ENCODE data around the gene FCHSD1. TPM values are rescaled to one million over a fixed set of nuclear protein-coding genes. Genes with fewer than 3 reads are reported as not detected.

Gene FCHSD1
- 7.9 to 14.2 TPM (median 9.6 TPM) in 5 replicates for total RNA-seq (2022; extraction: Qiagen RNA extraction; ENCODE audit: low read depth)

GRCh38 chr5:141650851-141651727, at the start of gene FCHSD1:
Gene FCHSD1, minus strand, starts transcription at chr5:141651418. Its CDS starts 50 bp downstream, at chr5:141651368.

GRCh38 chr5:141681695-141682641, 30.8 kb upstream of the FCHSD1 start, which contains the start of gene ARAP3:
Gene ARAP3, minus strand, starts transcription at chr5:141682230. Its CDS starts 1,744 bp downstream, at chr5:141680486.

GRCh38 chr5:141636413-141637122, 14.7 kb downstream of the FCHSD1 start, which contains the start of the genes HDAC3 and RELL2:
Gene HDAC3, minus strand, starts transcription at chr5:141636849. Its CDS starts 59 bp downstream, at chr5:141636790.
Gene RELL2, plus strand, starts transcription at chr5:141636997. Its CDS starts 1,229 bp downstream, at chr5:141638226.

GRCh38 chr5:141618804-141619554, 32.2 kb downstream of the FCHSD1 start, which contains the start of gene DIAPH1:
Gene DIAPH1, minus strand, starts transcription at chr5:141619000. Its CDS starts 86 bp downstream, at chr5:141618914.

Other genes starting within 250 kb of the FCHSD1 start
- gene PCDHGA9, start 248.6 kb downstream of the FCHSD1 start, total RNA-seq (2022; extraction: Qiagen RNA extraction; ENCODE audit: low read depth): 0.09 TPM in 1 of 5 replicates, not detected in the others
- gene PCDHGB6, start 243.4 kb downstream of the FCHSD1 start, total RNA-seq (2022; extraction: Qiagen RNA extraction; ENCODE audit: low read depth): 0.07 to 0.12 TPM (median 0.08 TPM) in 4 of 5 replicates, not detected in the other
- not detected in 5 replicates for gene PCDHGA10, start 238.4 kb downstream of the FCHSD1 start, total RNA-seq (2022; extraction: Qiagen RNA extraction; ENCODE audit: low read depth)
- gene PCDHGB7, start 233.7 kb downstream of the FCHSD1 start, total RNA-seq (2022; extraction: Qiagen RNA extraction; ENCODE audit: low read depth): 0.05 to 0.08 TPM (median 0.06 TPM) in 3 of 5 replicates, not detected in the others
- 0.05 to 0.07 TPM in 2 of 5 replicates, not detected in the others for gene PCDHGA11, start 230.4 kb downstream of the FCHSD1 start, total RNA-seq (2022; extraction: Qiagen RNA extraction; ENCODE audit: low read depth)
- not detected in 5 replicates for gene PCDHGA12, start 220.9 kb downstream of the FCHSD1 start, total RNA-seq (2022; extraction: Qiagen RNA extraction; ENCODE audit: low read depth)
- gene PCDHGC3, start 175.5 kb downstream of the FCHSD1 start, total RNA-seq (2022; extraction: Qiagen RNA extraction; ENCODE audit: low read depth): 5.1 to 7.1 TPM (median 6.4 TPM) in 5 replicates
- gene PCDHGC4, start 166.4 kb downstream of the FCHSD1 start, total RNA-seq (2022; extraction: Qiagen RNA extraction; ENCODE audit: low read depth): not detected in 5 replicates
- not detected in 5 replicates for gene PCDHGC5, start 162.3 kb downstream of the FCHSD1 start, total RNA-seq (2022; extraction: Qiagen RNA extraction; ENCODE audit: low read depth)
- gene DIAPH1, start 32.4 kb downstream of the FCHSD1 start, total RNA-seq (2022; extraction: Qiagen RNA extraction; ENCODE audit: low read depth): 91.5 to 99.5 TPM (median 94.4 TPM) in 5 replicates
- 46.9 to 50.4 TPM (median 48.8 TPM) in 5 replicates for gene HDAC3, start 14.6 kb downstream of the FCHSD1 start, total RNA-seq (2022; extraction: Qiagen RNA extraction; ENCODE audit: low read depth)
- 2.2 to 5.2 TPM (median 3.9 TPM) in 5 replicates for gene RELL2, start 14.4 kb downstream of the FCHSD1 start, total RNA-seq (2022; extraction: Qiagen RNA extraction; ENCODE audit: low read depth)
- 2.2 to 5.9 TPM (median 4.8 TPM) in 5 replicates for gene ARAP3, start 30.8 kb upstream of the FCHSD1 start, total RNA-seq (2022; extraction: Qiagen RNA extraction; ENCODE audit: low read depth)
- 1.6 to 4.8 TPM (median 3.1 TPM) in 5 replicates for gene PCDH1, start 227.0 kb upstream of the FCHSD1 start, total RNA-seq (2022; extraction: Qiagen RNA extraction; ENCODE audit: low read depth)